DND-41 (cell line): ENCODE results near the gene LPCAT1.

Experiments used
- ATAC-seq: fragments of 200-7000 bp; cut with Tn5 transposase; 3 replicates; pipeline ENCODE4 v1.9.1; 2021; ENCODE audit warnings: low read depth; ENCODE audit not compliant: insufficient read depth
- DNase-seq: peaks from one replicate; pipeline ENCODE4 v3.0.0-alpha.2; 2020
- H2AFZ ChIP-seq: 2 replicates; pipeline ENCODE4 v1.6.0; 2012; ENCODE audit warnings: low read depth, low read length
- H3K27ac ChIP-seq: 2 replicates; pipeline ENCODE4 v1.5.1; 2012; ENCODE audit warnings: low read length, inconsistent platforms
- H3K27me3 ChIP-seq: fragments of 200-600 bp; sonication (generic); 2 replicates; pipeline ENCODE4 v1.6.0; 2012; ENCODE audit warnings: low read length, mild to moderate bottlenecking, inconsistent platforms; ENCODE audit not compliant: insufficient read depth, poor library complexity
- H3K36me3 ChIP-seq: 2 replicates; pipeline ENCODE4 v1.5.1; 2012; ENCODE audit warnings: low read length, inconsistent platforms; ENCODE audit not compliant: insufficient read depth
- H3K4me1 ChIP-seq: 2 replicates; pipeline ENCODE4 v1.5.1; 2012; ENCODE audit warnings: mild to moderate bottlenecking, low read length; ENCODE audit not compliant: insufficient read depth
- H3K4me2 ChIP-seq: 2 replicates; pipeline ENCODE4 v1.6.0; 2012; ENCODE audit warnings: mild to moderate bottlenecking, moderate library complexity, low read length, inconsistent platforms; ENCODE audit not compliant: insufficient read depth
- H3K4me3 ChIP-seq, 2 experiments: fragments of 200-600 bp in 1 of 2; shearing (Covaris generic) in 1 of 2; 2 replicates each; pipeline ENCODE4 v1.5.1; 2012 to 2016; ENCODE audit warnings: inconsistent platforms in 2 of 2, low read length in 2 of 2, mild to moderate bottlenecking in 2 of 2, low read depth in 1 of 2, moderate library complexity in 1 of 2
- H3K79me2 ChIP-seq: 2 replicates; pipeline ENCODE4 v1.6.0; 2012; ENCODE audit warnings: low read length, inconsistent platforms; ENCODE audit not compliant: insufficient read depth
- H3K9ac ChIP-seq: 2 replicates; pipeline ENCODE4 v1.6.0; 2012; ENCODE audit warnings: low read depth, mild to moderate bottlenecking, inconsistent platforms, low read length, moderate library complexity
- H3K9me3 ChIP-seq: 2 replicates; pipeline ENCODE4 v1.5.1; 2012; ENCODE audit warnings: low read length, moderate library complexity, mild to moderate bottlenecking, inconsistent platforms; ENCODE audit not compliant: insufficient read depth, severe bottlenecking
- H4K20me1 ChIP-seq: 2 replicates; pipeline ENCODE4 v1.6.0; 2012; ENCODE audit warnings: low read length; ENCODE audit not compliant: insufficient read depth
- CTCF ChIP-seq: IDR thresholded peaks from 2 replicates; pipeline ENCODE4 v1.5.1; 2012; ENCODE audit warnings: borderline replicate concordance, low read length, moderate library complexity, mild to moderate bottlenecking; ENCODE audit not compliant: poor library complexity, severe bottlenecking; ENCODE audit errors: extremely low read depth
- EZH2 ChIP-seq: IDR thresholded peaks from 3 replicates; pipeline ENCODE4 v1.6.1; 2012; ENCODE audit warnings: borderline replicate concordance, low read depth, mild to moderate bottlenecking, moderate library complexity, low read length, inconsistent platforms; ENCODE audit not compliant: severe bottlenecking

Gene LPCAT1

GRCh38 chr5:1538741-1539392 is 15.1 kb upstream of the LPCAT1 start:
- no peak overlapping the region for H2AFZ ChIP-seq
- no peaks in the 10 kb centered on the region for H3K79me2 ChIP-seq
- no peaks in the 10 kb centered on the region for H3K36me3 ChIP-seq
- no peaks in the 10 kb centered on the region for H3K9me3 ChIP-seq
- peak overlapping the region; percentile 36; the same call in 1 of the 2 replicates for H3K27ac ChIP-seq
- no peaks in the 10 kb centered on the region for H4K20me1 ChIP-seq
- no peak for ATAC-seq
- TF ChIP-seq EZH2, result no peak
- no peak for TF ChIP-seq CTCF
- H3K4me1 ChIP-seq, result peaks cover 21% of the 10 kb centered on the region
- H3K9ac ChIP-seq, result no peak overlapping the region
- H3K27me3 ChIP-seq, result no peaks in the 10 kb centered on the region
- no peak for DNase-seq
- H3K4me2 ChIP-seq, result no peak overlapping the region
- H3K4me3 ChIP-seq, result no peak overlapping the region

- Histone ChIP-seq H3K27ac (peak overlapping the region; percentile 36; the same call in 1 of the 2 replicates), H3K79me2 (no peaks in the 10 kb centered on the region), H3K9me3 (no peaks in the 10 kb centered on the region), H3K4me2 (no peak overlapping the region), H2AFZ (no peak overlapping the region), H3K27me3 (no peaks in the 10 kb centered on the region), H3K36me3 (no peaks in the 10 kb centered on the region), H3K4me3 (no peak overlapping the region), H3K4me1 (peaks cover 21% of the 10 kb centered on the region), H3K9ac (no peak overlapping the region), H4K20me1 (no peaks in the 10 kb centered on the region)
- DNase-seq, result no peak
- TF ChIP-seq EZH2, result no peak
- no peak for TF ChIP-seq CTCF
- ATAC-seq, result no peak
Observed at GRCh38 chr5:1538276-1538675, 14.5 kb upstream of the LPCAT1 start.

- Histone ChIP-seq H3K4me3 (no peak overlapping the region), H4K20me1 (no peaks in the 10 kb centered on the region), H3K36me3 (no peaks in the 10 kb centered on the region), H3K9me3 (no peaks in the 10 kb centered on the region), H3K9ac (peak overlapping the region; percentile 50; the same call in 1 of the 2 replicates), H3K4me1 (peaks cover 21% of the 10 kb centered on the region), H3K79me2 (no peaks in the 10 kb centered on the region), H3K27ac (peak overlapping the region; percentile 66), H3K27me3 (no peaks in the 10 kb centered on the region), H3K4me2 (no peak overlapping the region), H2AFZ (peak overlapping the region; percentile 70)
- no peak for ATAC-seq
- no peak for TF ChIP-seq CTCF
- no peak for TF ChIP-seq EZH2
- DNase-seq, result no peak
Observed at GRCh38 chr5:1537603-1538154, 13.9 kb upstream of the LPCAT1 start.
